GM23338 (cell line): ENCODE data around the gene CES5A. TPM values are rescaled to one million over a fixed set of nuclear protein-coding genes. Genes with fewer than 3 reads are reported as not detected.
"Not testable (repeated sequence)": the region's sequence is repeated elsewhere in the genome, so short reads cannot be mapped to it uniquely, and the experiment has no call there.

Experiments
- ATAC-seq: fragments of 200-7000 bp; cut with Tn5 transposase; 3 replicates; pipeline ENCODE4 v1.9.1; 2020
- DNase-seq: peaks from one replicate; pipeline ENCODE4 v3.0.0-alpha.2; 2015; ENCODE audit warnings: low spot score
- H2AFZ ChIP-seq: fragments of 200-600 bp; sonication (generic); 2 replicates; pipeline ENCODE4 v1.8.0; 2016; ENCODE audit warnings: antibody characterized with exemption, mild to moderate bottlenecking, moderate library complexity
- H3F3A ChIP-seq: fragments of 200-600 bp; sonication (generic); replicated peaks from 2 replicates; pipeline ENCODE4 v1.8.0; 2017; ENCODE audit warnings: antibody characterized with exemption, mixed run types, low read depth
- H3K27ac ChIP-seq: fragments of 200-600 bp; sonication (generic); 2 replicates; pipeline ENCODE4 v1.6.1; 2016; ENCODE audit warnings: low read depth
- H3K27me3 ChIP-seq: fragments of 200-600 bp; sonication (generic); 2 replicates; pipeline ENCODE4 v1.8.0; 2016; ENCODE audit warnings: mild to moderate bottlenecking, mixed run types, moderate library complexity; ENCODE audit not compliant: insufficient read depth
- H3K36me3 ChIP-seq: fragments of 200-600 bp; sonication (generic); 2 replicates; pipeline ENCODE4 v1.8.0; 2016; ENCODE audit warnings: mild to moderate bottlenecking; ENCODE audit not compliant: insufficient read depth
- H3K4me1 ChIP-seq: fragments of 200-600 bp; sonication (generic); 2 replicates; pipeline ENCODE4 v1.8.0; 2016; ENCODE audit warnings: mild to moderate bottlenecking, moderate library complexity; ENCODE audit not compliant: insufficient read depth
- H3K4me2 ChIP-seq: fragments of 200-600 bp; sonication (generic); 2 replicates; pipeline ENCODE4 v1.7.1; 2017; ENCODE audit warnings: mixed run types
- H3K4me3 ChIP-seq: fragments of 200-600 bp; sonication (generic); 2 replicates; pipeline ENCODE4 v1.6.1; 2016; ENCODE audit warnings: mixed run types
- H3K79me2 ChIP-seq: fragments of 200-600 bp; sonication (generic); replicated peaks from 2 replicates; pipeline ENCODE4 v1.8.0; 2017; ENCODE audit warnings: mild to moderate bottlenecking; ENCODE audit not compliant: insufficient read depth
- H3K9me2 ChIP-seq: fragments of 200-600 bp; sonication (generic); 2 replicates; pipeline ENCODE4 v1.8.0; 2017; ENCODE audit not compliant: insufficient read depth
- H4K20me1 ChIP-seq: fragments of 200-600 bp; sonication (generic); replicated peaks from 2 replicates; pipeline ENCODE4 v1.8.0; 2017; ENCODE audit warnings: mild to moderate bottlenecking; ENCODE audit not compliant: insufficient read depth
- H3K27ac Mint-ChIP-seq: 2 replicates; pipeline ENCODE4 v1.8.0; 2020; ENCODE audit warnings: inconsistent platforms, mild to moderate bottlenecking, moderate library complexity, mixed read lengths
- H3K27me3 Mint-ChIP-seq: 3 replicates; pipeline ENCODE4 v1.8.0; 2022; ENCODE audit warnings: low read depth, mild to moderate bottlenecking, moderate library complexity, mixed read lengths, inconsistent platforms; ENCODE audit not compliant: insufficient read depth, poor library complexity
- H3K36me3 Mint-ChIP-seq: 3 replicates; pipeline ENCODE4 v1.8.0; 2021; ENCODE audit warnings: low read depth, mild to moderate bottlenecking, inconsistent platforms, moderate library complexity, mixed read lengths
- H3K4me1 Mint-ChIP-seq: 3 replicates; pipeline ENCODE4 v1.8.0; 2020; ENCODE audit warnings: mild to moderate bottlenecking, inconsistent platforms, mixed read lengths
- H3K4me3 Mint-ChIP-seq: 3 replicates; pipeline ENCODE4 v1.8.0; 2021; ENCODE audit warnings: moderate library complexity, mild to moderate bottlenecking, inconsistent platforms, mixed read lengths
- H3K9me3 Mint-ChIP-seq: 3 replicates; pipeline ENCODE4 v1.8.0; 2020; ENCODE audit warnings: moderate library complexity, mild to moderate bottlenecking, inconsistent platforms, mixed read lengths
- ETS1 ChIP-seq: IDR thresholded peaks from 2 replicates; pipeline ENCODE4 v1.6.1; 2016; ENCODE audit warnings: antibody characterized with exemption
- EZH2 ChIP-seq: fragments of 200-600 bp; sonication (generic); IDR thresholded peaks from one replicate; pipeline ENCODE4 v1.8.0; 2017; ENCODE audit warnings: antibody characterized with exemption, mild to moderate bottlenecking, low read depth; ENCODE audit not compliant: unreplicated experiment
- EZH2phosphoT487 ChIP-seq: fragments of 200-600 bp; sonication (generic); IDR thresholded peaks from one replicate; pipeline ENCODE4 v1.8.1; 2018; ENCODE audit warnings: antibody characterized with exemption; ENCODE audit not compliant: unreplicated experiment
- REST ChIP-seq: IDR thresholded peaks from one replicate; pipeline ENCODE4 v1.6.1; 2018; ENCODE audit warnings: antibody characterized with exemption; ENCODE audit not compliant: unreplicated experiment
- ZNF114 ChIP-seq: fragments of 250-450 bp; sonication (Bioruptor Pico); IDR thresholded peaks from 2 replicates; pipeline ENCODE4 v1.5.0; 2020; ENCODE audit warnings: mild to moderate bottlenecking, moderate library complexity
- ZNF462 ChIP-seq: fragments of 250-450 bp; sonication (Bioruptor Pico); IDR thresholded peaks from 2 replicates; pipeline ENCODE4 v1.5.0; 2020; ENCODE audit warnings: mild to moderate bottlenecking, moderate library complexity
- polyA plus RNA-seq: library from polyadenylated mRNA; unstranded; fragments of >200 nt; fragmentation: Nextera tagmentation; extraction: Ambion mirVana; gene quantifications from 2 replicates; pipeline ENCODE4 v1.2.1, GENCODE V29; 2016
- total RNA-seq: library from RNA; depleted of rRNA; stranded (reverse); fragments of >200 nt; shearing (Covaris generic); gene quantifications from 2 replicates; pipeline ENCODE4 v1.2.3, GENCODE V29; 2014

The CES5A gene
- total and polyA plus RNA-seq, 2 experiments from 2014 or later = not detected

- TF ChIP-seq ZNF462 (CRISPR knock-in tag) (no peak), EZH2phosphoT487 (no peak), REST (no peak), ZNF114 (CRISPR knock-in tag) (no peak), EZH2 (no peak), ETS1 (no peak)
Measured at GRCh38 chr16:55809386-55809785, 65.8 kb downstream of the CES5A start (continued).

GRCh38 chr16:55808286-55808685 is 66.9 kb downstream of the CES5A start:
- not testable (repeated sequence) for H3F3A ChIP-seq, H3K36me3 ChIP-seq, H3K27ac Mint-ChIP-seq, H3K79me2 ChIP-seq, H3K9me2 ChIP-seq, H3K4me2 ChIP-seq, H3K27me3 ChIP-seq, H3K27me3 Mint-ChIP-seq, H2AFZ ChIP-seq, H3K4me3 Mint-ChIP-seq, H3K36me3 Mint-ChIP-seq, ATAC-seq, H3K27ac ChIP-seq, H3K9me3 Mint-ChIP-seq, H3K4me3 ChIP-seq, H4K20me1 ChIP-seq, DNase-seq
- H3K4me1 Mint-ChIP-seq = peaks cover 19% of the 10 kb centered on the region
- peaks cover 10% of the 10 kb centered on the region for H3K4me1 ChIP-seq

GRCh38 chr16:55805104-55805503 is 70.1 kb downstream of the CES5A start:
- not testable (repeated sequence) for H3K9me3 Mint-ChIP-seq, H3K9me2 ChIP-seq

More at GRCh38 chr16:55805104-55805503, 70.1 kb downstream of the CES5A start:
- H3K36me3 Mint-ChIP-seq, H3K36me3 ChIP-seq, ATAC-seq, H2AFZ ChIP-seq, H4K20me1 ChIP-seq, H3K27ac ChIP-seq, DNase-seq, H3K4me3 ChIP-seq, H3K27me3 ChIP-seq, H3K27ac Mint-ChIP-seq, H3K4me3 Mint-ChIP-seq, H3K79me2 ChIP-seq, H3F3A ChIP-seq, H3K4me2 ChIP-seq, H3K27me3 Mint-ChIP-seq: not testable (repeated sequence)
- H3K4me1 Mint-ChIP-seq = peaks cover 13% of the 10 kb centered on the region
- H3K4me1 ChIP-seq = peaks cover 10% of the 10 kb centered on the region
